GM19351 (cell line): Measurements from ENCODE around the gene PIF1.
"Not testable (repeated sequence)": the region's sequence is repeated elsewhere in the genome, so short reads cannot be mapped to it uniquely, and the experiment has no call there.

Experiments used
- ATAC-seq: cut with Tn5 transposase; IDR thresholded peaks from one replicate; pipeline ENCODE4 v1.9.1; 2021; ENCODE audit warnings: mild to moderate bottlenecking, moderate library complexity; ENCODE audit not compliant: unreplicated experiment

PIF1 gene

GRCh38 chr15:64810497-64811326, 14.7 kb downstream of the PIF1 start:
- ATAC-seq: no peak

GRCh38 chr15:64809649-64810496, 15.6 kb downstream of the PIF1 start:
- ATAC-seq: no peak

DNA sequence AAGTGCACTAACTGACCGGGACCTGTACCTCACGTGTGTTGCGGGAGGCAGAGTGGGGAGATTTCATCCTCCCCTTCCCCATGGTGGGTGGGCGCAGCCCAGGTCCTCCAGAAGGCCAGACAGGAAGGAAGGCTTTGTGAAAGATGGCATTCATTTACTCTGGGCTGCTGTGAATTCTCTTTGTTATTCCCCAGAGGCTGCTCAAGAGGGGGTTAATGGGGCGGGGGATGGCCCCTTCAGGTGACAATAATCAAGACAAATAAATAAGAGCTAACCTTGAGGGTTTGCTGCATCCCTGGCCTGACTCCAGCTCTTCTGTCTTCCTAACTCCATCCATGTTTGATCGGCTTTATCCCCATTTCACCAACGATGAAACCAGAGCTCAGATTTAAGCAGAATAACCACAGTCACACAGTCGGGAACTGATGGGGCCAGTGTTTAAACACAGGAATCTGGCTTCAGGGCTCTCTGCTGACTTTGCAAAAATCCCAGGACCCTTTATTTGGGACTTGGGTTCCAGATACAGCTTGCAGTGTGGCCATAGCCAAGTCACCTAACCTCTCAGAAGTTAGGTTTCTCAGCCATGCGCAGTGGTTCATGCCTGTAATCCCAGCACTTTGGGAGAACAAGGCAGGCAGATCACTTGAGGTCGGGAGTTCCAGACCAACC, 16.5 kb downstream of the PIF1 start:
- ATAC-seq: no peak

- ATAC-seq: no peak
Measured at GRCh38 chr15:64807751-64808222, 17.7 kb downstream of the PIF1 start.

- no peak for ATAC-seq
Measured at GRCh38 chr15:64807051-64807749, 18.2 kb downstream of the PIF1 start.

DNA sequence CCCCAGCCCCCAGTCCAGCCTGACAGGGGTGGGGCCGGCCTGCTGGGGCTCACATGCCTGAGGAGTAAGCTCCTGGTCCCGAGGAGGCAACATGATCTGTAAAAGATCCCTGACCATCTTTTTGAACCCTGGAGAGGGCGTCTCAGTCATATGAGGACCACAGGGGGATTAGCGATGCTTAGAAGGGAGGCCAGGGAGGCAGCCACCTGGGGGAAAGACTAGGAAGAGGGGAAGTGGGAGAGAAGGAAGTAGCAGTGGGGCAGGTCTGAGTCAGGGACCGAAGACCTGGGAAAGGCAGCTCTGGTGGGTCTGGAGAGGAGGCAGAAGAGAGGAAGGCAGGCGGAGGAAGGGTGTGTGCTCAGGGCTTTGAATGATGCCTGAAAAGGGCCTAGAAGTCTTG, 18.9 kb downstream of the PIF1 start:
- no peak for ATAC-seq

- no peak for ATAC-seq
Measured at GRCh38 chr15:64804619-64805018, 20.8 kb downstream of the PIF1 start.

GRCh38 chr15:64803526-64803925, 21.9 kb downstream of the PIF1 start:
- no peak for ATAC-seq

GRCh38 chr15:64800476-64800875, 25.0 kb downstream of the PIF1 start:
- ATAC-seq: no peak

DNA sequence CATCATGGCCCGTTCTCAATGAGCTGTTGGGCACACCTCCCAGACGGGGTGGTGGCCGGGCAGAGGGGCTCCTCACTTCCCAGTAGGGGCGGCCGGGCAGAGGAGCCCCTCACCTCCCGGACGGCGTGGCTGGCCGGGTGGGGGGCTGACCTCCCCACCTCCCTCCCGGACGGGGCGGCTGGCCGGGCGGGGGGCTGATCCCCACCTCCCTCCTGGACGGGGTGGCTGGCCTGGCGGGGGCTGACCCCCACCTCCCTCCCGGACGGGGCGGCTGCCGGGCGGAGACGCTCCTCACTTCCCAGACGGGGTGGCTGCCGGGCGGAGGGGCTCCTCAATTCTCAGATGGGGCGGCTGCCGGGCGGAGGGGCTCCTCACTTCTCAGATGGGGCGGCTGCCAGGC, 26.5 kb downstream of the PIF1 start:
- not testable (repeated sequence) for ATAC-seq

- not testable (repeated sequence) for ATAC-seq
Measured at GRCh38 chr15:64795921-64796320, 29.5 kb downstream of the PIF1 start.

- not testable (repeated sequence) for ATAC-seq
Measured at GRCh38 chr15:64795299-64795698, 30.1 kb downstream of the PIF1 start.

DNA sequence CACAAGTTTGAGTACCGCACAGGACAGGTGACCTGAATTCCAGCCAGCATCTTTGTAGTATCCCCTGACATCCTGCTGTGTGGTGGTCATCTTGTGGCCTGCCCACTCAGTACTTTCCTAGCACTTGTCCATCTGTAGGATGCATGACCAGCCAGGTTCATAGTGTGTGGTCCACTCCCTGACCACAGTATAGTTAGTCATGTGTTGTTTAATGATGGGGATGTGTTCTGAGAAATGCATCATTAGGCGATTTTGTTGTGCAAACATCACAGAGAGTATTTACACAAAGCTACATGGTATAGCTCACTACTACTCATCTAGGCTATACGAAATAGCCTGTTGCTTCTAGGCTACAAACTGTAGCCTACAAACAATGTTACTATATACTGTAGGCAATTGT, 33.2 kb downstream of the PIF1 start:
- no peak for ATAC-seq

DNA sequence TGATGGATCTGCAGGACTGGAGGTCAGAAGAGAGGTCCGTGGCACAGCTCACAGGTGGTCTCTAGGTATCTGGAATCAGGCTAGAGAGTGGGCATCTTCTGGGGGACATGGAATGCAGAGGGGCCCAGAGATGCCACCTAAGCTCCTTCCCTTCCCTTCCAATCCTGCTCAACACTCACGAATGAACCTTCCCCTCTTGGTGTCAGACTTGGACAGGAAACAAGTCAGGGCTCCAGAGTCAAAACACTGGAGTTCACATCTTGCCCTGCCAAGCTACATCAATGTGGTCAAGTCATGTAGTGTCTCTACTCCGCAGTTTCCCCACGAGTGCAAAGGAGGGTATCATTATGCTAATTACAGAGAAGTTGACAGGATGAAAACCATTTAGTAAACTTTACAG, 34.0 kb downstream of the PIF1 start:
- no peak for ATAC-seq

GRCh38 chr15:64783796-64784195, 41.7 kb downstream of the PIF1 start:
- no peak for ATAC-seq

- ATAC-seq: no peak
Measured at GRCh38 chr15:64782751-64783150, 42.7 kb downstream of the PIF1 start.

- ATAC-seq: no peak
Measured at GRCh38 chr15:64781299-64781698, 44.1 kb downstream of the PIF1 start.

DNA sequence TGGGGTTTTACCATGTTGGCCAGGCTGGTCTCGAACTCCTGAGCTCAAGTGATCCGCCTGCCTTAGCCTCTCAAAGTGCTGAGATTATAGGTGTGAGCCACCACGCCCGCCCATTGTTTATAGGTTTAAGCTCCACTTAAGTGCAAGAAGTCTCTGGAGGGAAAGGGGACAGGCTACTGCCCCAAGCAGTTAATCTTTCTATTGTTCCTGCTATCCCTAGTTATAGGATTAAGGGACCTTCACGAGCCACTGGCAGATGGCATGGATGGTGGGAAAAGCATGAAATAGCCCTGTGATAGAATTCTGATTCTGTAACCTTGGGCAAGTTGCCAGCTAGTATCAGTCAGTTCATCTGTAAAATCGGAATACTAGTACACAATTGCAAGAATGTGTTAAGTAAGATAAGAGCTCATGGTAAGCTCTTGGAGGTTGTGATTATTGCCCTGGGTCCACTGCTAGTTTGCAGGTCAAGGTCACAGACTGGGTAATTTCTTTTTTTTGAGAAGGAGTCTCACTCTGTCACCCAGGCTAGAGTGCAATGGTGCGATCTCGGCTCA, 44.8 kb downstream of the PIF1 start:
- ATAC-seq: no peak

DNA sequence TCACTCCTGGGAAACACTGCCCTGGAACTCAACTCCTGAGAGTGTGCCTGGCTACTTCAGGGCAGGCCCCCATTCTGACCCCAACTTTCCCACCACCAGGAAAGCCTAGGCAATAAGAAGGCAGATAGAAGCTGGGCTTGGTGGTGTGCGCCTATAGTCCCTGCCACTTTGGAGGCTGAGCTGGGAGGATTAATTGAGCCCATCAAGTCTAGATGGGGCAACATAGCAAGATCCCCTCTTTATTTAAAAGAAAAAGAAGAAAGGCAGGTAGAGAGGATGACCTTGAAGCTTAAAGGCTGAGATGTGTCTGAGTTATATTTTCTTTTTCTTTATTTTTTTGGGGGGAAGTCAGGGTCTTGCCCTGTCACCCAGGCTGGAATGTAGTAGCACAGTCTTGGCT, 45.8 kb downstream of the PIF1 start:
- ATAC-seq: no peak

DNA sequence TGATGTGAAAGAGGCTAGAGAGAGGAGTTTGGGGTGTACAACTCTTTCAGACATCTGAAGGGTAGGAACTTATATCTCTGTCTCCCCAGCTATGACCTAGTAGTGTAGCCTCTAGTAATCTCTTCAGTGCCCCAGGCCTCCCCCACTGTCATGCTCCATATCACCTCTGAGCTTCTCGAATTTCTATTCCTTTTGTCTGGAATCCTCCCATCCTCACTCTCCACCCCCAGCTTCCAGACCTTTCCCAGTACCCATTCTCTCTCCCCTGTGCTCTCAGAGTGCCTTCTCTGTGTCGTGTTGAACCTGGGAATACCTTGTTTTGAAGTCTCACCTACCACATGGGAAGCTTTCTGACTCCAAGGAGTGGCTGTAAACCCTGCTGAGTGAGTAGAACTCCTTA, 46.4 kb downstream of the PIF1 start:
- no peak for ATAC-seq
